ENCODE measurements around the gene FTCDNL1. TPM values are rescaled to one million over a fixed set of nuclear protein-coding genes. Genes with fewer than 3 reads are reported as not detected.

The FTCDNL1 gene
- total RNA-seq, 8 experiments from 2014 or later: 0.75 to 3.7 (median 2.1) TPM

- H3K27ac ChIP-seq: no peak overlapping the region
- 7 to 80% (median 40%) methylated on average over 1 to 5 of the region's 5 CpGs; no CpG with 5 or more reads in 2 of the 10 experiments for WGBS, 10 experiments
- H3K4me3 ChIP-seq: no peak overlapping the region
- H3K4me1 ChIP-seq (replicated peaks in 1 of 2): peaks cover 9 to 17% of the 10 kb centered on the region in 2 donors
- peak in 3 of 8 experiments; percentile 57 to 86 (median 82) for ATAC-seq (replicated peaks in 6 of 8)
- in situ Hi-C loops (cut with MboI; ENCODE audit: low pct_unique_long_range_greater_than_20kb in 2 of 9, low sequenced_read_pairs in 9 of 9, unreplicated experiment in 9 of 9): loop anchor here in 6 of 9 experiments (10.0 to 25.0 kb wide), 3 partner anchors 256 to 1431 kb away; no protein-coding TSS in a partner anchor
Measured at GRCh38 chr2:199743415-199744120, 107.4 kb downstream of the FTCDNL1 start.

DNA sequence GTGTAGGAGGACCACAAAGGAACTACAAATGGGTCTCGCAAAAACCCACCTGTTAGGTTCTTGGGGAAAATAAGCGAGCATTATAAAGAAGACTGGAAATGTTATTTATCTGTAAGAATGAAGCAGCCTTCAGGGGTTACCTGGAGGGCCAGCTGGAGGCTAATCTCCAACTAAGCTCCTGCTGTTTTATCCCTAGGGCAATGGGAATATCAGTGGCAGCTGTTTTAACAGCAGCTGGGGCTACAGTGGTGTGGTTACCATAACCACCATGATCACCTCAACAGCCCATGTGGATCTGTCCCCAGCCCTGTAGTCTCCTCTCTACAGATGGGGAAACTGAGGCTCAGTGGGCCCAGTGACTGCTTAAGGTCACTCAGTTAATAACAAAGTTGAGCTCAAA lies 108.1 kb downstream of the FTCDNL1 start:
- peaks cover 9 to 15% of the 10 kb centered on the region in 2 donors for H3K4me1 ChIP-seq (replicated peaks in 1 of 2)
- no peak overlapping the region for H3K27ac ChIP-seq
- WGBS, 10 experiments: 14 to 100% (median 87%) methylated on average over 1 to 2 of the region's 2 CpGs; no CpG with 5 or more reads in 4 of the 10 experiments
- in situ Hi-C loops (cut with MboI; ENCODE audit: low pct_unique_long_range_greater_than_20kb in 2 of 9, low sequenced_read_pairs in 9 of 9, unreplicated experiment in 9 of 9): loop anchor here in 6 of 9 experiments (10.0 to 25.0 kb wide), 3 partner anchors 256 to 1431 kb away; no protein-coding TSS in a partner anchor
- no peak overlapping the region for H3K4me3 ChIP-seq
- ATAC-seq (replicated peaks in 6 of 8): no peak

- in situ Hi-C loops (cut with MboI; ENCODE audit: low pct_unique_long_range_greater_than_20kb in 2 of 9, low sequenced_read_pairs in 9 of 9, unreplicated experiment in 9 of 9): loop anchor here in 6 of 9 experiments (10.0 to 25.0 kb wide), 3 partner anchors 253 to 1428 kb away; no protein-coding TSS in a partner anchor
- H3K4me1 ChIP-seq (replicated peaks in 1 of 2): peaks cover 0 to 4% of the 10 kb centered on the region in 2 donors
- 0 to 83% (median 58%) methylated on average over 2 to 5 of the region's 5 CpGs; no CpG with 5 or more reads in 1 of the 10 experiments for WGBS, 10 experiments
- H3K4me3 ChIP-seq: no peak overlapping the region
- ATAC-seq (replicated peaks in 6 of 8): no peak
- no peak overlapping the region for H3K27ac ChIP-seq
Measured at GRCh38 chr2:199740111-199740428, 110.9 kb downstream of the FTCDNL1 start.

DNA sequence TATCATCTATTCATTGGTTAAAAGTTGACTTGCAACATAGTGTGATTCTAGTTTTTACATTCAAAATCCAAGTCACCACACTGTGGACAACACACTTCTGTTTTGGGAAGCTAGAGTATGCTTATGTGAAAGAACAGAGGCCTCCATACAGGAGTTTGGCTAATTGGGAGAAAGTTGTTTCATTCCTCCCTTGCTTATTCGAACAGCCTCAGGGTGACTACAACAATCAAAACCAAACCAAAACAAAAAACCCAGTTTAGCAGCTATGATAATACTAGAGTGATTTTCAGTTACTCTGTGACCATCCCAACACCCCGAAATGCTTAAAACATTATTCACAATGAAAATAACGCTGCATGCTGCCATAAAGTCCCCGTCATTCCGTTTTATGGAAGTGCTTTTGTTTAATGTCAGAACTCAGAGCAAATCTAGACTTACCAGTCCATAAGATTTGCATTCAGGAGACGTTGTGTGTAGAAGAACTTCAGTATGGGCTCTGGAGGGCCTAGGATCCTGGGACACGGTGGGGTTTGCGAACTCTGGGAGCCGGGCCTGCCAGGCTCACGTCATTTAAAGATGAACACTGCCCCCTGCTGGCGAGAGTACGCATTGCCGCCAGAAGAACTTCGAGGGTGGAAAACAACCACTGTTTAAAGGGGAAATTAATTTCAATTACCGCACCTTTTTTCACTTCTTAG lies 111.4 kb downstream of the FTCDNL1 start:
- in situ Hi-C loops (cut with MboI; ENCODE audit: low pct_unique_long_range_greater_than_20kb in 2 of 9, low sequenced_read_pairs in 9 of 9, unreplicated experiment in 9 of 9): loop anchor here in 6 of 9 experiments (10.0 to 25.0 kb wide), 3 partner anchors 252 to 1427 kb away; no protein-coding TSS in a partner anchor
- peak in 7 of 8 experiments; percentile 48 to 72 (median 54) for ATAC-seq (replicated peaks in 6 of 8)
- Histone ChIP-seq H3K4me3 (no peak overlapping the region), H3K27ac (no peak overlapping the region), H3K4me1 (replicated peaks in 1 of 2) (peaks cover 0 to 4% of the 10 kb centered on the region in 2 donors)
- 2 to 100% (median 40%) methylated on average over 1 to 12 of the region's 15 CpGs; no CpG with 5 or more reads in 1 of the 10 experiments for WGBS, 10 experiments

- Histone ChIP-seq H3K4me1 (replicated peaks in 1 of 2) (peaks cover 0 to 3% of the 10 kb centered on the region in 2 donors), H3K27ac (no peak overlapping the region), H3K4me3 (no peak overlapping the region)
- 34 to 90% (median 77%) methylated on average over 2 to 7 of the region's 7 CpGs; no CpG with 5 or more reads in 1 of the 10 experiments for WGBS, 10 experiments
- in situ Hi-C loops (cut with MboI; ENCODE audit: low pct_unique_long_range_greater_than_20kb in 2 of 9, low sequenced_read_pairs in 9 of 9, unreplicated experiment in 9 of 9): loop anchor here in 6 of 9 experiments (25.0 kb wide), 2 partner anchors 252 to 1427 kb away; no protein-coding TSS in a partner anchor
- ATAC-seq (replicated peaks in 6 of 8): no peak
Measured at GRCh38 chr2:199738727-199739412, 112.1 kb downstream of the FTCDNL1 start.

GRCh38 chr2:199734651-199735050 lies 116.3 kb downstream of the FTCDNL1 start:
- no peak overlapping the region for H3K4me3 ChIP-seq
- H3K27ac ChIP-seq: no peak overlapping the region
- no peaks in the 10 kb centered on the region for H3K4me1 ChIP-seq (replicated peaks in 1 of 2)
- WGBS, 10 experiments: 27 to 100% (median 80%) methylated on average over 1 of the region's 1 CpG; no CpG with 5 or more reads in 3 of the 10 experiments
- ATAC-seq (replicated peaks in 6 of 8): no peak
- in situ Hi-C loops (cut with MboI; ENCODE audit: low pct_unique_long_range_greater_than_20kb in 2 of 9, low sequenced_read_pairs in 9 of 9, unreplicated experiment in 9 of 9): loop anchor here in 6 of 9 experiments (25.0 kb wide), 2 partner anchors 247 to 1422 kb away; no protein-coding TSS in a partner anchor

GRCh38 chr2:199734011-199734410 lies 117.0 kb downstream of the FTCDNL1 start:
- 0 to 74% (median 50%) methylated on average over 2 of the region's 2 CpGs; no CpG with 5 or more reads in 3 of the 10 experiments for WGBS, 10 experiments
- ATAC-seq (replicated peaks in 6 of 8): no peak
- Histone ChIP-seq H3K27ac (no peak overlapping the region), H3K4me1 (replicated peaks in 1 of 2) (no peaks in the 10 kb centered on the region), H3K4me3 (no peak overlapping the region)
- in situ Hi-C loops (cut with MboI; ENCODE audit: low pct_unique_long_range_greater_than_20kb in 2 of 9, low sequenced_read_pairs in 9 of 9, unreplicated experiment in 9 of 9): loop anchor here in 6 of 9 experiments (25.0 kb wide), 2 partner anchors 247 to 1422 kb away; no protein-coding TSS in a partner anchor

- Histone ChIP-seq H3K4me1 (replicated peaks in 1 of 2) (no peaks in the 10 kb centered on the region), H3K27ac (no peak overlapping the region), H3K4me3 (no peak overlapping the region)
- WGBS, 10 experiments: 0 to 93% (median 72%) methylated on average over 1 to 2 of the region's 2 CpGs; no CpG with 5 or more reads in 2 of the 10 experiments
- in situ Hi-C loops (cut with MboI; ENCODE audit: low pct_unique_long_range_greater_than_20kb in 2 of 9, low sequenced_read_pairs in 9 of 9, unreplicated experiment in 9 of 9): loop anchor here in 6 of 9 experiments (25.0 kb wide), 2 partner anchors 240 to 1416 kb away; no protein-coding TSS in a partner anchor
- no peak for ATAC-seq (replicated peaks in 6 of 8)
Measured at GRCh38 chr2:199727801-199728200, 123.2 kb downstream of the FTCDNL1 start.

DNA sequence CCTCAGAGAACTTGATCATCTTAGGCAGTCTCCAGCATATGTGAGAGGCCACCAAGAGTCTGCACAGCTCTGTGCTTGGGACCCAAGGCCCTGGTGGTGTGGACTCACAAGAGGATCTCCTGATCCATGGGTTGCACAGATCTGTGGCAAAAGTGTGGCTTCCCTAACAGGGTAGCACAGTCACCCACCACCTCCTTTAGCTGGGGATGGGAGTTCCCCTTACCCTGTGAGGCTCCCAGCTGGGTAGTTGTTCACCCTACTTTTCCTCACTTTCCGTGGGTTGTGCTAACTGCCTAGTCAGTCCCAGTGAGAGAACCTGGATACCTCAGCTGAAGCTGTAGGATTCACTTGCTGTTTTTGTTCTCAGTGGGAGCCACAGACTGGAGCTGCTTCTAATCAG lies 123.7 kb downstream of the FTCDNL1 start:
- ATAC-seq (replicated peaks in 6 of 8): no peak
- 20 to 100% (median 90%) methylated on average over 1 of the region's 1 CpG; no CpG with 5 or more reads in 6 of the 10 experiments for WGBS, 10 experiments
- H3K4me1 ChIP-seq (replicated peaks in 1 of 2): no peaks in the 10 kb centered on the region
- H3K27ac ChIP-seq: no peak overlapping the region
- in situ Hi-C loops (cut with MboI; ENCODE audit: low pct_unique_long_range_greater_than_20kb in 2 of 9, low sequenced_read_pairs in 9 of 9, unreplicated experiment in 9 of 9): loop anchor here in 6 of 9 experiments (25.0 kb wide), 2 partner anchors 240 to 1415 kb away; no protein-coding TSS in a partner anchor
- H3K4me3 ChIP-seq: no peak overlapping the region

DNA sequence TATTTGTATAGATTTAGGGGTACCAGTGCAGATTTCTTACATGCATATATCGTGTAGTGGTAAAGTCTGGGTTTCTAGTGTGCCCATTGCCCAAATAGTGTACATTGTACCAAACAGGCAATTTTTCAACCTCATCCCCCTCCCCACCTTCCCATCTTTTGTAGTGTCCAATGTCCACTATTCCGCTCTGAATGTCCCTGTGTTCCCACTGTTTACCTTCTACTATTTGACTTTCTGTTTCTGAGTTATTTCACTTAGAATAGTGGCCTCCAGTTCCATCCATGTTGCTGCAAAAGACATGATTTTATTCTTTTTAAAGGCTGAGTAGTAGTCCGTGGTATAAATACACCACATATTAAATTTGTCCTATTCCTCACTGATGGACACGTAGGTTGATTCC lies 132.9 kb downstream of the FTCDNL1 start:
- 42 to 100% (median 93%) methylated on average over 1 to 4 of the region's 4 CpGs for WGBS, 10 experiments
- in situ Hi-C loops (cut with MboI; ENCODE audit: low pct_unique_long_range_greater_than_20kb in 2 of 9, low sequenced_read_pairs in 9 of 9, unreplicated experiment in 9 of 9): no loop called here
- H3K27ac ChIP-seq: no peak overlapping the region
- H3K4me1 ChIP-seq (replicated peaks in 1 of 2): peaks cover 8 to 15% of the 10 kb centered on the region in 2 donors
- no peak overlapping the region for H3K4me3 ChIP-seq
- no peak for ATAC-seq (replicated peaks in 6 of 8)

- no peak overlapping the region for H3K27ac ChIP-seq
- in situ Hi-C loops (cut with MboI; ENCODE audit: low pct_unique_long_range_greater_than_20kb in 2 of 9, low sequenced_read_pairs in 9 of 9, unreplicated experiment in 9 of 9): no loop called here
- H3K4me1 ChIP-seq (replicated peaks in 1 of 2): peaks cover 8 to 15% of the 10 kb centered on the region in 2 donors
- ATAC-seq (replicated peaks in 6 of 8): no peak
- H3K4me3 ChIP-seq: no peak overlapping the region
Measured at GRCh38 chr2:199717587-199717907, 133.4 kb downstream of the FTCDNL1 start.

- in situ Hi-C loops (cut with MboI; ENCODE audit: low pct_unique_long_range_greater_than_20kb in 2 of 9, low sequenced_read_pairs in 9 of 9, unreplicated experiment in 9 of 9): no loop called here
- H3K4me3 ChIP-seq: no peak overlapping the region
- no peak overlapping the region for H3K27ac ChIP-seq
- peak in 7 of 8 experiments; percentile 31 to 89 (median 74) for ATAC-seq (replicated peaks in 6 of 8)
- whole genome bisulfite sequencing, 10 experiments: 0 to 61% (median 33%) methylated on average over 2 to 4 of the region's 4 CpGs; no CpG with 5 or more reads in 1 of the 10 experiments
- peaks cover 8 to 15% of the 10 kb centered on the region in 2 donors for H3K4me1 ChIP-seq (replicated peaks in 1 of 2)
Measured at GRCh38 chr2:199716807-199717586, 134.0 kb downstream of the FTCDNL1 start.
